K562 (cell line): ENCODE measurements around the gene BSN. TPM values are rescaled to one million over a fixed set of nuclear protein-coding genes. Genes with fewer than 3 reads are reported as not detected.

Experiments used
- ATAC-seq: fragments of 200-7000 bp; cut with Tn5 transposase; 3 replicates; pipeline ENCODE4 v1.9.1; 2020; ENCODE audit warnings: moderate library complexity
- BruUV-seq: library from RNA; stranded (reverse); fragments of 400-500 nt; replicated peaks from 2 replicates; lab custom pipeline; 2021; lab: Mats Ljungman, UMichigan
- CTCF ChIA-PET: fragments of 300-600 bp; formaldehyde crosslinking; extraction: SDS; loops from one replicate; lab custom pipeline; 2021; ENCODE audit warnings: low intra/inter-chr PET ratio; lab: Yijun Ruan, JAX
- POLR2A ChIA-PET: fragments of 300-600, 350-650 bp; sonication (Branson Sonifier 250); formaldehyde crosslinking; extraction: SDS; loops from one replicate; lab custom pipeline; 2021; ENCODE audit warnings: antibody characterized with exemption, inconsistent platforms; lab: Yijun Ruan, JAX
- DNase-seq, 4 experiments: peaks; one replicate each; pipeline versions ENCODE4 v3.0.0 to v3.0.0-alpha.2; 2011 to 2018; ENCODE audit warnings: low spot score in 3 of 4, mixed read lengths in 3 of 4; ENCODE audit errors: extremely low read depth in 1 of 4
- FAIRE-seq: peaks from 2 replicates; lab custom pipeline; 2011; peaks lifted over from hg19 to GRCh38; lab: Jason Lieb, UNC
- H2AFZ ChIP-seq: 2 replicates; pipeline ENCODE4 v1.6.0; 2011; ENCODE audit warnings: low read depth, low read length, control low read depth, inconsistent platforms
- H3K27ac ChIP-seq: fragments of 200-600 bp; 3 replicates; pipeline ENCODE4 v1.8.0; 2011; ENCODE audit warnings: low read depth, mild to moderate bottlenecking, control low read depth, inconsistent platforms, low read length, moderate library complexity, mixed read lengths; ENCODE audit errors: extremely low read depth
- H3K27me3 ChIP-seq, 2 experiments: fragments of 300-600 bp in 1 of 2; 2 replicates in 1 of 2; 3 replicates in 1 of 2; pipeline versions ENCODE4 v1.6.0 to v1.8.0; 2011; ENCODE audit warnings: inconsistent platforms in 2 of 2, low read length in 2 of 2, mild to moderate bottlenecking in 1 of 2, mixed read lengths in 1 of 2, moderate library complexity in 1 of 2; ENCODE audit not compliant: control insufficient read depth in 2 of 2, insufficient read depth in 2 of 2
- H3K36me3 ChIP-seq: fragments of 300-600 bp; 3 replicates; pipeline ENCODE4 v1.8.0; 2011; ENCODE audit warnings: mild to moderate bottlenecking, low read length, inconsistent platforms; ENCODE audit not compliant: control insufficient read depth, insufficient read depth
- H3K4me1 ChIP-seq, 2 experiments: fragments of 200-600 bp in 1 of 2; replicated peaks in 1 of 2; 2 replicates in 1 of 2; 3 replicates in 1 of 2; pipeline versions ENCODE4 v1.5.1 to v1.8.0; 2011; ENCODE audit warnings: inconsistent platforms in 2 of 2, low read length in 2 of 2, mild to moderate bottlenecking in 1 of 2, mixed read lengths in 1 of 2, moderate library complexity in 1 of 2; ENCODE audit not compliant: control insufficient read depth in 2 of 2, insufficient read depth in 2 of 2
- H3K4me2 ChIP-seq: 2 replicates; pipeline ENCODE4 v1.6.1; 2011; ENCODE audit warnings: low read length, control low read depth, inconsistent platforms, mixed read lengths; ENCODE audit not compliant: insufficient read depth
- H3K4me3 ChIP-seq: fragments of 200-600 bp; sonication (generic), shearing (Covaris generic); 2 replicates; pipeline ENCODE4 v1.5.1; 2016; ENCODE audit warnings: control low read depth, inconsistent platforms
- H3K79me2 ChIP-seq: fragments of 200-600 bp; 3 replicates; pipeline ENCODE4 v1.8.0; 2011; ENCODE audit warnings: low read length, inconsistent platforms; ENCODE audit not compliant: control insufficient read depth, insufficient read depth
- H3K9ac ChIP-seq, 2 experiments: 2 replicates each; pipeline versions ENCODE4 v1.6.0 to v1.6.1; 2011; ENCODE audit warnings: low read depth in 2 of 2, low read length in 2 of 2, control low read depth in 1 of 2, inconsistent platforms in 1 of 2, mild to moderate bottlenecking in 1 of 2, mixed read lengths in 1 of 2; ENCODE audit not compliant: insufficient read depth in 1 of 2
- H3K9me1 ChIP-seq: one replicate; pipeline ENCODE4 v1.6.0; 2011; ENCODE audit warnings: inconsistent platforms, mild to moderate bottlenecking, low read length, moderate library complexity; ENCODE audit not compliant: control insufficient read depth, insufficient read depth
- H3K9me3 ChIP-seq: replicated peaks from 2 replicates; pipeline ENCODE4 v1.5.1; 2011; ENCODE audit warnings: low read depth, low read length, inconsistent platforms; ENCODE audit not compliant: control insufficient read depth, insufficient read depth
- H4K20me1 ChIP-seq: replicated peaks from 2 replicates; pipeline ENCODE4 v1.6.1; 2011; ENCODE audit warnings: low read length, inconsistent platforms, mixed read lengths; ENCODE audit not compliant: control insufficient read depth, insufficient read depth
- ARID4B ChIP-seq: sonication (generic); formaldehyde crosslinking; IDR thresholded peaks from 2 replicates; pipeline ENCODE4 v1.8.0; 2022; ENCODE audit warnings: mild to moderate bottlenecking, missing genetic modification reagents
- EP400 ChIP-seq: fragments of 450-650 bp; IDR thresholded peaks from 2 replicates; pipeline ENCODE4 v1.6.1; 2017; ENCODE audit warnings: antibody characterized with exemption, mild to moderate bottlenecking, moderate library complexity
- LCOR ChIP-seq: sonication (generic); formaldehyde crosslinking; IDR thresholded peaks from 2 replicates; pipeline ENCODE4 v1.8.0; 2022; ENCODE audit warnings: mild to moderate bottlenecking, missing genetic modification reagents
- MTF1 ChIP-seq: fragments of 250-450 bp; sonication (Bioruptor Pico); IDR thresholded peaks from 2 replicates; pipeline ENCODE4 v1.9.0; 2021; ENCODE audit warnings: moderate library complexity, mild to moderate bottlenecking, inconsistent platforms, borderline replicate concordance
- NFYB ChIP-seq: IDR thresholded peaks from 2 replicates; pipeline ENCODE4 v1.6.1; 2011; ENCODE audit warnings: mild to moderate bottlenecking, moderate library complexity; ENCODE audit not compliant: insufficient read length; ENCODE audit errors: extremely low read depth
- ZBTB7A ChIP-seq: IDR thresholded peaks from 2 replicates; pipeline ENCODE4 v1.6.1; 2011; ENCODE audit warnings: low read depth, mild to moderate bottlenecking, low read length, moderate library complexity, borderline replicate concordance; ENCODE audit not compliant: control insufficient read depth
- ZNF121 ChIP-seq: sonication (generic); formaldehyde crosslinking; conservative IDR thresholded peaks from 2 replicates; pipeline ENCODE4 v1.8.0; 2022; ENCODE audit warnings: missing genetic modification reagents
- ZNF274 ChIP-seq: IDR thresholded peaks from 2 replicates; pipeline ENCODE4 v1.6.1; 2011; ENCODE audit warnings: low read depth, mild to moderate bottlenecking, low read length, moderate library complexity, borderline replicate concordance
- ZNF79 ChIP-seq: fragments of 250-450 bp; sonication (Bioruptor Pico); IDR thresholded peaks from 2 replicates; pipeline ENCODE4 v1.4.0; 2020; ENCODE audit warnings: low read depth, mild to moderate bottlenecking, moderate library complexity
- WGBS: fragments of 100-300 bp; shearing (Covaris generic); methylation state at CpG from one replicate; pipeline ENCODE4 v1.1.6; 2016; ENCODE audit warnings: low coverage, mixed read lengths; ENCODE audit not compliant: insufficient coverage; ENCODE audit errors: missing lambda C conversion rate; 5-methylcytosine and 5-hydroxymethylcytosine counted together
- in situ Hi-C: fragments of 300-500 bp; cut with MboI; formaldehyde crosslinking; loops from 4 replicates; pipeline ENCODE4 v1.15.0; 2018; ENCODE audit warnings: inconsistent platforms, mixed read lengths
- intact Hi-C: fragments of 100-400 bp; cut with micrococcal nuclease; formaldehyde crosslinking; loops from 2 replicates; pipeline ENCODE4 v1.14.2; 2022
- polyA plus RNA-seq, 8 experiments: library from polyadenylated mRNA; depleted of rRNA in 4 of 8; stranded (reverse) in 5 of 8; unstranded in 3 of 8; fragments of >200 nt; fragmentation: Nextera tagmentation in 2 of 8; fragmentation: Illumina TruSeq in 1 of 8; extraction: Ambion mirVana in 2 of 8; extraction: Trizol in 1 of 8; gene quantifications; 2 replicates each; pipeline versions ENCODE4 v1.2.1 to v1.2.3, GENCODE V29; 2011 to 2014; ENCODE audit warnings: inconsistent platforms in 1 of 8, missing spikeins in 1 of 8
- total RNA-seq, 7 experiments: library from RNA; depleted of rRNA in 6 of 7; stranded (reverse); fragments of >200 nt in 6 of 7; fragmentation: Illumina TruSeq in 2 of 7; extraction: Trizol in 2 of 7; gene quantifications; 2 replicates each; pipeline versions ENCODE4 v1.2.1 to v1.2.3, GENCODE V29; 2011 to 2021; ENCODE audit warnings: low replicate concordance in 1 of 7

The BSN gene
- total and polyA plus RNA-seq, 9 of the 15 experiments (the other 6 are each of a cell fraction or from before 2014, with no cell fraction given): 0.03 to 1.5 (median 0.29) TPM

GRCh38 chr3:49709852-49710251 is 155.6 kb downstream of the BSN start:
- in situ Hi-C loops: no loop called here
- no peak for ATAC-seq
- H2AFZ ChIP-seq: no peak overlapping the region

GRCh38 chr3:49711489-49711888 is 157.2 kb downstream of the BSN start:
- no peak overlapping the region for H3K4me2 ChIP-seq
- H3K27me3 ChIP-seq: no peaks in the 10 kb centered on the region
- BruUV-seq: no TSS peak
- intact Hi-C loops: no loop called here
- FAIRE-seq: no peak
- ChIA-PET CTCF (no interaction called here), POLR2A (no interaction called here)
- H3K27ac ChIP-seq: no peak overlapping the region
- no peak for ATAC-seq
- no peak overlapping the region for H3K9ac ChIP-seq
- H4K20me1 ChIP-seq: no peaks in the 10 kb centered on the region
- in situ Hi-C loops: no loop called here
- no peaks in the 10 kb centered on the region for H3K79me2 ChIP-seq
- no peak overlapping the region for H2AFZ ChIP-seq
- H3K4me3 ChIP-seq: no peak overlapping the region
- WGBS: 81% methylated on average over 2 of the region's 5 CpGs
- H3K4me1 ChIP-seq: no peaks in the 10 kb centered on the region; a peak in 1 of 5 replicates
- no peaks in the 10 kb centered on the region for H3K9me1 ChIP-seq
- H3K9me3 ChIP-seq: no peaks in the 10 kb centered on the region
- DNase-seq: no peak
- H3K36me3 ChIP-seq: peaks cover 24% of the 10 kb centered on the region; the same call in 2 of the 3 replicates
- no peak for TF ChIP-seq LCOR (CRISPR knock-in tag)
- TF ChIP-seq ZBTB7A: no peak
- TF ChIP-seq ZNF79: no peak
- TF ChIP-seq ZNF274: no peak
- no peak for TF ChIP-seq ARID4B
- TF ChIP-seq NFYB: no peak

More at GRCh38 chr3:49709852-49710251, 155.6 kb downstream of the BSN start:
- WGBS: 98% methylated on average over 5 of the region's 8 CpGs
- no peaks in the 10 kb centered on the region for H3K27me3 ChIP-seq
- no peaks in the 10 kb centered on the region for H3K9me3 ChIP-seq
- BruUV-seq: no TSS peak
- POLR2A ChIA-PET: no interaction called here
- H3K27ac ChIP-seq: no peak overlapping the region
- DNase-seq (no peak), FAIRE-seq (no peak)
- H4K20me1 ChIP-seq: no peaks in the 10 kb centered on the region
- no peak overlapping the region for H3K4me2 ChIP-seq
- H3K9me1 ChIP-seq: no peaks in the 10 kb centered on the region
- H3K36me3 ChIP-seq: peaks cover 26% of the 10 kb centered on the region; the same call in 2 of the 3 replicates
- intact Hi-C loops: no loop called here
- TF ChIP-seq EP400 (no peak), ZNF121 (CRISPR knock-in tag) (peak; percentile 57), MTF1 (CRISPR knock-in tag) (no peak)
- CTCF ChIA-PET: no interaction called here
- H3K4me3 ChIP-seq: no peak overlapping the region
- H3K9ac ChIP-seq: no peak overlapping the region
- H3K79me2 ChIP-seq: no peaks in the 10 kb centered on the region
- H3K4me1 ChIP-seq: no peaks in the 10 kb centered on the region; a peak in 1 of 5 replicates
